Glutamatergic neuron (in vitro differentiated cells): ENCODE data around the gene PLA2G4A. TPM values are rescaled to one million over a fixed set of nuclear protein-coding genes. Genes with fewer than 3 reads are reported as not detected.

ENCODE experiments used
- DNase-seq: peaks from one replicate; pipeline ENCODE4 v3.0.0; 2022
- H3K27ac Mint-ChIP-seq: one replicate; pipeline ENCODE4 v1.8.0; 2020; ENCODE audit warnings: mild to moderate bottlenecking, mixed read lengths, inconsistent platforms; ENCODE audit not compliant: unreplicated experiment
- H3K27me3 Mint-ChIP-seq: one replicate; pipeline ENCODE4 v1.8.0; 2020; ENCODE audit warnings: mild to moderate bottlenecking, moderate library complexity, mixed read lengths, inconsistent platforms; ENCODE audit not compliant: unreplicated experiment
- H3K36me3 Mint-ChIP-seq: one replicate; pipeline ENCODE4 v1.8.0; 2020; ENCODE audit warnings: mild to moderate bottlenecking, mixed read lengths, inconsistent platforms; ENCODE audit not compliant: unreplicated experiment
- H3K4me1 Mint-ChIP-seq: one replicate; pipeline ENCODE4 v1.8.0; 2020; ENCODE audit warnings: mild to moderate bottlenecking, low read depth, mixed read lengths, inconsistent platforms; ENCODE audit not compliant: unreplicated experiment
- H3K4me3 Mint-ChIP-seq: one replicate; pipeline ENCODE4 v1.8.0; 2020; ENCODE audit warnings: mild to moderate bottlenecking, mixed read lengths, inconsistent platforms; ENCODE audit not compliant: unreplicated experiment
- H3K9me3 Mint-ChIP-seq: one replicate; pipeline ENCODE4 v1.8.0; 2020; ENCODE audit warnings: mild to moderate bottlenecking, moderate library complexity, mixed read lengths, inconsistent platforms; ENCODE audit not compliant: unreplicated experiment
- total RNA-seq: library from RNA; stranded (reverse); fragmentation: NEBNext Ultra II Directional; extraction: Animal tissue kit (Norgen Biotek cat#: 25700); gene quantifications from one replicate; pipeline ENCODE4 v1.2.1, GENCODE V29; 2021; ENCODE audit not compliant: unreplicated experiment
- TF ChIP-seq, protein P1 (sequence below): fragments of 200-600 bp; sonication (generic); IDR thresholded peaks from one replicate; pipeline ENCODE4 v1.5.0; 2021; ENCODE audit not compliant: partially characterized antibody, unreplicated experiment

Gene PLA2G4A
- total RNA-seq, 1 donor from 2014 or later, result not detected

DNA sequence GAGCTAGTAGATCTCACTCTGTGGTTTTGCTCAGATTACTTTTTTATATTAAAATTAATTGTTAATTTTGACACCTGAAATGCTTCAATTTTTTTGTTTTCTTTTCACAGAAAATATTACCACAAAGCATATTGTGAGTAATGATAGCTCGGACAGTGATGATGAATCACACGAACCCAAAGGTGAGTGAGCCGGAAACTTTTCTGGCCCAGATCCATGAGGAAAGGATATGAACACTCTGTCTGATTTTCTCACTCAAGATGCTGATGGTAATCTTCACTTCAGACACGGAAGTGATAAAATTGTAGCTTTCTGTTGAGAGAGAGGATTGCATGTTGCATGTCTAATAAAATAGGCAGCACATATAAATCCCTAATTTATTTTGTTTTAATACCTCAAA, 121.8 kb downstream of the PLA2G4A start:
- H3K4me1 Mint-ChIP-seq, result no peaks in the 10 kb centered on the region
- TF ChIP-seq, protein P1, sequence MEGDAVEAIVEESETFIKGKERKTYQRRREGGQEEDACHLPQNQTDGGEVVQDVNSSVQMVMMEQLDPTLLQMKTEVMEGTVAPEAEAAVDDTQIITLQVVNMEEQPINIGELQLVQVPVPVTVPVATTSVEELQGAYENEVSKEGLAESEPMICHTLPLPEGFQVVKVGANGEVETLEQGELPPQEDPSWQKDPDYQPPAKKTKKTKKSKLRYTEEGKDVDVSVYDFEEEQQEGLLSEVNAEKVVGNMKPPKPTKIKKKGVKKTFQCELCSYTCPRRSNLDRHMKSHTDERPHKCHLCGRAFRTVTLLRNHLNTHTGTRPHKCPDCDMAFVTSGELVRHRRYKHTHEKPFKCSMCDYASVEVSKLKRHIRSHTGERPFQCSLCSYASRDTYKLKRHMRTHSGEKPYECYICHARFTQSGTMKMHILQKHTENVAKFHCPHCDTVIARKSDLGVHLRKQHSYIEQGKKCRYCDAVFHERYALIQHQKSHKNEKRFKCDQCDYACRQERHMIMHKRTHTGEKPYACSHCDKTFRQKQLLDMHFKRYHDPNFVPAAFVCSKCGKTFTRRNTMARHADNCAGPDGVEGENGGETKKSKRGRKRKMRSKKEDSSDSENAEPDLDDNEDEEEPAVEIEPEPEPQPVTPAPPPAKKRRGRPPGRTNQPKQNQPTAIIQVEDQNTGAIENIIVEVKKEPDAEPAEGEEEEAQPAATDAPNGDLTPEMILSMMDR, result no peak
- H3K27me3 Mint-ChIP-seq, result no peaks in the 10 kb centered on the region
- H3K36me3 Mint-ChIP-seq, result no peaks in the 10 kb centered on the region
- no peak overlapping the region for H3K4me3 Mint-ChIP-seq
- H3K27ac Mint-ChIP-seq, result no peak overlapping the region
- no peak for DNase-seq
- H3K9me3 Mint-ChIP-seq, result no peaks in the 10 kb centered on the region

DNA sequence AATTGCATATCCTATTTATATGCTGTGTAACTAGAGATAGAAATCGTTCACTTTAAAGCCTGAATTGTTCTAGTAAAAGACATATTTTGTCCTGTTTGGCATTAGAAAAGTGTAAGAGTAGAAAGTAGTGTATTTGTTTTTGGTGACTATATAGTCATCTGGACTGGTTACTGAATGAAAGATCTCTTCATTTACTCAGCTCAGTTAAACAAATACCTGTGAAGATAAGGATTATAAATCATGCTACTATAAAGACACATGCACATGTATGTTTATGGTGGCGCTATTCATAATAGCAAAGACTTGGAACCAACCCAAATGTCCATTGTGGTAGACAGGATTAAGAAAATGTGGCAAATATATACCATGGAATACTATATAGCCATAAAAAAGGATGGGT, 125.1 kb downstream of the PLA2G4A start:
- TF ChIP-seq, protein P1, result no peak
- Mint-ChIP-seq H3K4me3 (no peak overlapping the region), H3K36me3 (no peaks in the 10 kb centered on the region), H3K27ac (no peak overlapping the region), H3K9me3 (no peaks in the 10 kb centered on the region), H3K4me1 (no peaks in the 10 kb centered on the region), H3K27me3 (no peaks in the 10 kb centered on the region)
- no peak for DNase-seq

DNA sequence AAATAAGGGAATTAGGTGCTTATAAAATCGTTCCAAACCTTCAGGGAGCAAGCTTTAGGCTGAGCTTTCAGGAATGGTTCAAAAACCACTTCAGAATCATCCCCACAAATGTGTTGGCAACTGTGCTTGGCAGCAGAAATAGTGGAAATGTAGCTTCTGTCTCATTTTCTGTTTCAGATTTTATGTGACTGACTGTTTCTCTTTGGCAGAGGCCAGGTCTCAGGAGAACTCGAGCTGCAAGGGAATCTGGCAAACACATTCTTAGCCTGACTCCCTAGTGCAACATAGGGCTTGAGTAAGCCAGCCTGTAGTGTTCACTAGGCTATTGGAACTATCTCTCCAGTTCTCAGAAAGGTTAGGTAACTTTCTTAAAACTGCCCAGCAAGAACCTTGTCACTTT, 128.6 kb downstream of the PLA2G4A start:
- no peak overlapping the region for H3K4me3 Mint-ChIP-seq
- no peak overlapping the region for H3K27ac Mint-ChIP-seq
- TF ChIP-seq, protein P1, result no peak
- no peaks in the 10 kb centered on the region for H3K36me3 Mint-ChIP-seq
- H3K27me3 Mint-ChIP-seq, result no peaks in the 10 kb centered on the region
- no peak for DNase-seq
- H3K4me1 Mint-ChIP-seq, result no peaks in the 10 kb centered on the region
- no peaks in the 10 kb centered on the region for H3K9me3 Mint-ChIP-seq

DNA sequence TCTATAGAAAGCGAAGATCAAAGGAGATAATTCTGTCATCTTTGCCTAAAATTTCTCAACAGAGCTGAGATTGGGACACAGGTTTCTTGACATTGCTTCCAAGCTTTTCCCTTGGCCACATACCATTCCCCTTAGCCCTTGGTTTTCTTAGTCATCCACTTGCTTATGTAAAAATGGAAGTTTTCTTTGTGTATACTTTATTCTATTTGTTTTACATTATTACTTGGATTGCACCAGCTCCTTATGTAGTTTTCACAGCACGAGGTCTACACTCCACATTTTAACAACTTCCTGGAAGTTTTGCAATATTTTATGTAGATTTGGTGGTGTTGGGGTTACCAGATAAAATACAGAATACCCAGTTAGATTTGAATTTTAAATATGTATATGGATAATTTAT, 129.8 kb downstream of the PLA2G4A start:
- TF ChIP-seq, protein P1, result no peak
- DNase-seq, result no peak
- H3K36me3 Mint-ChIP-seq, result no peaks in the 10 kb centered on the region
- H3K27me3 Mint-ChIP-seq, result no peaks in the 10 kb centered on the region
- no peak overlapping the region for H3K4me3 Mint-ChIP-seq
- H3K9me3 Mint-ChIP-seq, result no peaks in the 10 kb centered on the region
- no peaks in the 10 kb centered on the region for H3K4me1 Mint-ChIP-seq
- H3K27ac Mint-ChIP-seq, result no peak overlapping the region

DNA sequence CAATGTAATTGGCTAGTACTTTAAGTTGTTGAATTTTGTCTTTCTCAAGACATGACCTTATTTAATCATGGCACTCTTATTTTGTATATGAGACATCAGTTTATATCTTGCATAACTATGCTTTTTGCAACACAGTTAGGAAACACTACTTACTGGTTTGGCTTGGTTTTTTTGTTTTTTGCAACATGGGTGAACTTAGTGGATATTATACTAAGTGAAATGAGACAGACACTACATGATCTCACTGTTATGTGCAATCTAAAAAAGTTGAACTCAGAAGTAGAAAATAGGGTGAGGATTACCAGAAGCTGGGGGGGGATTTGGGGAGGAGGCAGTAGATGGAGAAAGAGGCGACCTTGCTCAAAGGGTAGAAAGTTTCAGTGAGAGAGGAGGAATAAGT, 132.1 kb downstream of the PLA2G4A start:
- H3K27ac Mint-ChIP-seq, result no peak overlapping the region
- TF ChIP-seq, protein P1, result no peak
- peaks cover 2% of the 10 kb centered on the region for H3K9me3 Mint-ChIP-seq
- no peaks in the 10 kb centered on the region for H3K36me3 Mint-ChIP-seq
- H3K27me3 Mint-ChIP-seq, result no peaks in the 10 kb centered on the region
- H3K4me1 Mint-ChIP-seq, result no peaks in the 10 kb centered on the region
- no peak for DNase-seq
- no peak overlapping the region for H3K4me3 Mint-ChIP-seq
